GM21576 (cell line): Measurements from ENCODE around the gene ZNF514.
"Not testable (repeated sequence)": the region's sequence is repeated elsewhere in the genome, so short reads cannot be mapped to it uniquely, and the experiment has no call there.

Source experiments
- ATAC-seq: cut with Tn5 transposase; IDR thresholded peaks from one replicate; pipeline ENCODE4 v1.9.1; 2021; ENCODE audit warnings: mild to moderate bottlenecking, moderate library complexity; ENCODE audit not compliant: unreplicated experiment

Gene ZNF514

DNA sequence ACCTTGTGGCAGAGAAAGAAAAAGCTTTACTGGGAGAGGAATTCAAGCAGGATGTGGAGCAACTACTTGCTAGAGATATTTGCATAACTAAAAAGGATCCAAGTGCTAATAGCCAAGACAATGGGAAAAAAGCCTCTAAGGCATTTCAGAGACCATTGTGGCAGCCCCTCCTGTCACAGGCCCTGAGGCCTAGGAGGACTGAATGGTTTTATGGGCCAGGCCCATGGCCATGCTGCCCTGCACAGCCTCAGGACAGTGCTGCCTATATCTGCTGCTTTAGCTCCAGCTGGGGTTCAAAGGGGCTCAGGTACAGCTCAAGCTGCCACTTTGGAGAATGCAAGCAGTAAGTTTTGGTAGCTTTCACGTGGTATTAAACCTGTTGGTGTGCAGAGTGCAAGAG lies 20.9 kb downstream of the ZNF514 start:
- ATAC-seq, result no peak

DNA sequence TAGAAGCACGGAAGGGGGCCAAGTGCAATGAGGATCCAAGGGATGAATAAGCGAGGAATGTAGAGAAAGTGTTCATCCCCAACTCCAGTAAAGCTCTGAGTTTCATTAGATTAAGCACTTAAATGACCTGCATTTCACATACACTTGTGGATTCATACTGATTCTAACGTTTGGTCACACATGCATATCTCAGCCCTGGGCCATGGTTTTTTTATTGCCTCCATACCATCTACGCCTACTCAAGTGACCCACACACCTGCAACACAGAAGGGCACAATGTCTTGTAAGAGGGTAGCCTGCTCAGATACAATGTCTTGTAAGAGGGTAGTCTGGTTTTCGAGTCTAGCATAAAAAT lies 37.5 kb downstream of the ZNF514 start:
- peak; percentile 3 for ATAC-seq

DNA sequence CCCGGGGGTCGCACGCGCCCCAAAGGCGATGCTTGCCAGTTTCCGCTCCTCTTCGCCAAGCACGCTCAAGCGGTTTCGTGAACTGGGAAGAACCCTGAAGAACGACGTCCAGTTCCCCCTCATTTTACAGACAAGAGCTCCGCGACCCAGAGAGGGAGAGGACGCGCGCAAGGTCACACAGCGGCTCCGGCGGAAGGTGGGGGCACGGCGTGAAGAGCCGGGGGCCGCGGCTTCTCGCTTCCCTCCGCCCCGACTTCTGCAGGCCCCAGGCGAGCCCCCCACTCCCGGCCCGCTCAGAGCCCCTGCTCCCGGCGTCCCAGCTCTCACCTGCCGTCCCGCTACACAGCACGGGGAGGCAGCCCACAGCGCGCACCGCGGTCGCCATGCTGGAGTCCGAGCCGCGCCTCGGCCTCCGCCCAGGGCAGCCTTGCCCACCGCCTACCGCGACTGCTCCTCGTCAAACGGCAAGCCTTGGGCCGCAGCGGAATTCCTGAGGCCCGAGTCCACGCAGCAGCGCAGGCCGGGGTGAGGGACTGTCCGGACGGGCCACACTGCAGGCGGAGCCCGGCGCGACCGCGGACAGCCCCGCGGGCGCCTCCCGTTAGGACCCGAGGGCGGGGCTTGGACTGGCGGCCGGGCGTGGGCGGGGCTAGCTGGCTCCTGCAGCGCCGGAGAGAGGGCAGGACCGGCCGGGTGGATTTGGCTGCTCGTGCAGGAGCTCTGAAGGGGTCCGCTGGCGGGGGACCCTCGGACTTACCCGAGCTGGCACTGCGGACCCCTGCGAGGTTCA lies 38.0 kb downstream of the ZNF514 start, which contains the start of gene MRPS5:
MRPS5 (minus strand) TSS at position 402 of the 790 bp plus-strand sequence; CDS start at position 385, 17 bp downstream.
- peak; percentile 92 for ATAC-seq

DNA sequence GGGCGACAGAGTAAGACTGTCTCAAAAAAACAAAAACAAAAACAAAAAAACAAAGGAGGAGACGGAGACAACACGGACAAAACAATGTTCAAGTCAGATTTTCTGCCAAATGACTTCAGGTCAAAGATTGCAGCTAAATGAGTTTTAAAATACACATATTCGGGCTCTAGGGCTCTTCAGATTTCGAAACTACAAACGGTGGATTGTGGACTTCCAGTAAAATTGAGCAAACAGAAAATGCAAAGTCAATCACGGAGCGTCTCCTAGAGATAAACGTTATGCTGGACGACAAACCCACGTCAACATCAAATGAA lies 38.6 kb downstream of the ZNF514 start:
- no peak for ATAC-seq

DNA sequence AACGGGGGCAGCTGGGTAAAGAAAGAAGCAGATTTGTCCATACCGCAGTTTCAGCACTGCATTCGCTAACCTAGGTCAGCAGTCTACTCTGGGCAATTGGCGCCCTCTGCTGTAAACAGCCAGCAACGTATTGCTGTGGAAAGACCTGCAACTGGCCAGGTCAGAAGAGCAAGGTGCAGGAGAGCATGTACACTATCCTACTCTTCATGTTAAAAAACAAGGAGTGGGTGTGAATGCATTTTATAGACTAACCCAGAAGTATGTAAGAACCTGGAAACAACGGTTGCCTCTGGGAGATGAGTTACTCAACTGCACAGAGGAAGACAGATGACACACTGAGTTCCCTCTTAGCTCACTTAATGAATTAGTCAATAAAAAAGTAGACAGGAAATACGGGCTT lies 44.2 kb downstream of the ZNF514 start:
- peak; percentile 94 for ATAC-seq

DNA sequence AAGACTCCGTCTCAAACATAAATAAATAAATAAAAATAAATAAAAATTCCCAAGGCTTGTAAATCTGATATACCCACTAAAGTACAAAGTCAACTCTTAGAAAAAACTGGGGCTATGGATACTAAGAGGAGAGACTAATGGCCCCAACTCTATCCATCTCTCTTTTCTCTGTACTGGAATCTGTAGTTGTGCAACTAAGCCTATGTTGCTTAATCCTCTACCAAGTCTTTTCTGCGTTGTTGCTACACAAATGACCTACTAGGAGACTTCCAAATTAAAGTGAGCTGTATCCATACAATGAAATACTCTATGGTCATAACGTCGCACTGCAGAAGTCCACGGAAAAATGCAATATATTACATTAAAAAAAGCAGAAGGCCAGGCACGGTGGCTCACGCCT lies 46.2 kb downstream of the ZNF514 start:
- no peak for ATAC-seq

DNA sequence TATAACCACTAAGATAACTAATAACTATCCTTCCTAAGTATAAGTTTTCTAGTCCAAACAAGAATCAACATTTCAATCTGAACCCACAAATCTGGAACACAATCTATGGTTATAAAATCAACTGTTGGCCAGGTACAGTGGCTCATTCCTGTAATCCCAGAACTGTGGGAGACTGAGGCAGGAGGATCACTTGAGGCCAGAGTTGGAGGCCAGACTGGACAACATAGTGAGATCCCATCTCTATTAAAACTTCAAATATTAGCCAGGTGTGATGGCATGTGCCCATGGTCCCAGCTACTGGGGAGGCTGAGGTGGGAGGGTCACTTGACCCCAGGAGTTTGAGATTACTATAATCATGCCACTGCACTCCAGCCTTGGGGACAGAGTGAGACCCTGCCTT lies 49.3 kb downstream of the ZNF514 start:
- no peak for ATAC-seq

DNA sequence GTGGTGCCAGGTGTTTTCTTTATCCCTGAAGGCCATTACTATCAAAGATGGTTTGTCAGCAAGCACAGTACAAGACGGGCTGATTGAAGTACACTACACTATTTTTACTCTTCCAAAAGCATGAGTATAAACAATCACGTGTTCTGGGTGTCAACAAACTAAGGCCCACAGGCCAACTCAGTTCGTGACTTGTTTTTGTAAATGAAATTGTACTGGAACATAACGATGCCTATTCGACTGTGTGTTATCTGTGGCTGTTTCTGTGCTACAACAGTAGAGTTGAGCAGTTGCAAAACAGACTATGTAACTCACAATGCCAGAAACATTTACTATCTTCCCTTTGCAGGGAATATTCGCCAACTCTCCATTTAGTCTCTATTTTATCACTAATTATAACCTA lies 50.4 kb downstream of the ZNF514 start:
- no peak for ATAC-seq

DNA sequence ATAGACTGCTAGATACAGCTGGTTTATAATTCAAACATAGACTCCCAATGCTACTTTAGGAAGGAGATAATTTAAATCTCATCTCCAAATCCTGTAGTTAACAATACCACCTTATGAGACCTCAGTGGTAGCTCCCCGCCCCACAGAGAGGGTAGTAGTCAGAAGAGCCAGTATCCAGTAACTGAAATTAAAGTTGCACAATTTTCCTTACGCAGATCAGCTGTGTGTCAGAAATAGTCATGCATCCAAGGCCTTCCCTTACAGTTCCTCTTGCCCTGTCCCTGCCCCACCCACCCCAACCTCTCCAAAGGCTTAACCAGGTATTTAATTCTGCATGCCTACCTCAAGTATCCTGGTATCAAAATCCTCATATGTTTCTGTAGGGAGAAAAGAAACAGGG lies 53.6 kb downstream of the ZNF514 start:
- no peak for ATAC-seq

DNA sequence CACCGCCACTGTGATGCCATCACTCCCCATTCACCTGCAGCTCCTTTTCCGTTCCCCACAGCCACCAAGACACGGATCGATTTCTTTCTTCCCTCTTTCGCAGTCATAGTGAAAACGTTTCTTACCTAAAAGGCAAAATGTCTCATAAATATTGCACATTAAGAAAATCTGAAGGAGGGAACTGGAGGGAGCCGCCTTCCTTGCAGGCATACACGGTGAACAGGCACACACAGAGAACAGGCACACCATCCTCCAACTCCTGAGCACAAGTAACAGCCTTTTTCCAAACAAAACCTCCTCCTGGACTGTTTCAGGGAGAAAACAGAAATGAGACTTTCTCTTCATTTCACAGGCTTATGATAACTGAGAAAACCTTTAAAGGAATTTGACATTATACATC lies 55.0 kb downstream of the ZNF514 start:
- no peak for ATAC-seq

DNA sequence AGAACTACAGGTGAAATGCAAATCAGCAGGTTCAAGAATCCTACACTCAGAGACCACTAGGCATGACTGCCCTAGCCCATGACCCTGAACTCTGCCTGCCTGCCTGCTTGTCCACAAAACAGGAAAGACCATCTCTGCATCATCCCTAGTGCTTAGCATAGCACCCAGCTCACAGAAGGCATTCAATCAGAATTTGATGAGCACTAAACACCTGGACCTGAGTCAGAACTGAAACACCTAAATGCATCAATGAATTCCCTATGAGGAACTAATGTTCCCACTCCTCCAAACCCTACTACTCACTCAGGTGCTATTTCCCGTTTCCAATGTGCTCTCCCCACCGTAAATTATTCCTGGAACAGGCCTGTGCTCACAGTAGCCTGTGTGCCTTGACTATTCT lies 59.7 kb downstream of the ZNF514 start:
- ATAC-seq, result no peak

DNA sequence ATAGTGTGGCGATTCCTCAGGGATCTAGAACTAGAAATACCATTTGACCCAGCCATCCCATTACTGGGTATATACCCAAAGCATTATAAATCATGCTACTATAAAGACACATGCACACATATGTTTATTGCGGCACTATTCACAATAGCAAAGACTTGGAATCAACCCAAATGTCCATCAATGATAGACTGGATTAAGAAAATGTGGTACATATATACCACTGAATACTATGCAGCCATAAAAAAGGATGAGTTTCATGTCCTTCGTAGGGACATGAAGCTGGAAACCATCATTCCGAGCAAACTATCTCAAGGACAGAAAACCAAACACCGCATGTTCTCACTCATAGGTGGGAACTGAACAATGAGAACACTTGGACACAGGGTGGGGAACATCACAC lies 61.4 kb downstream of the ZNF514 start:
- ATAC-seq, result not testable (repeated sequence)
